Measurements from ENCODE around the gene EVL. TPM values are rescaled to one million over a fixed set of nuclear protein-coding genes. Genes with fewer than 3 reads are reported as not detected.

Gene EVL
- total and polyA plus RNA-seq, 2 of the 8 experiments (the other 6 are each of a cell fraction or from before 2014, with no cell fraction given) = 30.7 to 64.6 TPM

- no peak for TF ChIP-seq USF2 (IDR thresholded peaks at IDR 0.05; ENCODE audit: low read length)
- TF ChIP-seq NRF1 (IDR thresholded peaks at IDR 0.05; ENCODE audit: low read depth, low read length) = no peak
- TF ChIP-seq KDM4A (IDR thresholded peaks at IDR 0.05; ENCODE audit: low read depth, low read length, severe bottlenecking) = no peak
- TF ChIP-seq, protein P1, sequence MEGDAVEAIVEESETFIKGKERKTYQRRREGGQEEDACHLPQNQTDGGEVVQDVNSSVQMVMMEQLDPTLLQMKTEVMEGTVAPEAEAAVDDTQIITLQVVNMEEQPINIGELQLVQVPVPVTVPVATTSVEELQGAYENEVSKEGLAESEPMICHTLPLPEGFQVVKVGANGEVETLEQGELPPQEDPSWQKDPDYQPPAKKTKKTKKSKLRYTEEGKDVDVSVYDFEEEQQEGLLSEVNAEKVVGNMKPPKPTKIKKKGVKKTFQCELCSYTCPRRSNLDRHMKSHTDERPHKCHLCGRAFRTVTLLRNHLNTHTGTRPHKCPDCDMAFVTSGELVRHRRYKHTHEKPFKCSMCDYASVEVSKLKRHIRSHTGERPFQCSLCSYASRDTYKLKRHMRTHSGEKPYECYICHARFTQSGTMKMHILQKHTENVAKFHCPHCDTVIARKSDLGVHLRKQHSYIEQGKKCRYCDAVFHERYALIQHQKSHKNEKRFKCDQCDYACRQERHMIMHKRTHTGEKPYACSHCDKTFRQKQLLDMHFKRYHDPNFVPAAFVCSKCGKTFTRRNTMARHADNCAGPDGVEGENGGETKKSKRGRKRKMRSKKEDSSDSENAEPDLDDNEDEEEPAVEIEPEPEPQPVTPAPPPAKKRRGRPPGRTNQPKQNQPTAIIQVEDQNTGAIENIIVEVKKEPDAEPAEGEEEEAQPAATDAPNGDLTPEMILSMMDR (IDR thresholded peaks at IDR 0.05; ENCODE audit: control extremely low read depth in 1 of 3, insufficient read depth in 1 of 3, low read depth in 1 of 3, low read length in 3 of 3) = no peak
- no peak for TF ChIP-seq PHF8 (conservative IDR thresholded peaks at IDR 0.05; ENCODE audit: low read depth, low read length)
Observed at GRCh38 chr14:100039903-100040302, 25.3 kb upstream of the EVL start (continued).

Measured in H1 (cell line).